ENCODE results near the gene COL11A2.

COL11A2 gene

DNA sequence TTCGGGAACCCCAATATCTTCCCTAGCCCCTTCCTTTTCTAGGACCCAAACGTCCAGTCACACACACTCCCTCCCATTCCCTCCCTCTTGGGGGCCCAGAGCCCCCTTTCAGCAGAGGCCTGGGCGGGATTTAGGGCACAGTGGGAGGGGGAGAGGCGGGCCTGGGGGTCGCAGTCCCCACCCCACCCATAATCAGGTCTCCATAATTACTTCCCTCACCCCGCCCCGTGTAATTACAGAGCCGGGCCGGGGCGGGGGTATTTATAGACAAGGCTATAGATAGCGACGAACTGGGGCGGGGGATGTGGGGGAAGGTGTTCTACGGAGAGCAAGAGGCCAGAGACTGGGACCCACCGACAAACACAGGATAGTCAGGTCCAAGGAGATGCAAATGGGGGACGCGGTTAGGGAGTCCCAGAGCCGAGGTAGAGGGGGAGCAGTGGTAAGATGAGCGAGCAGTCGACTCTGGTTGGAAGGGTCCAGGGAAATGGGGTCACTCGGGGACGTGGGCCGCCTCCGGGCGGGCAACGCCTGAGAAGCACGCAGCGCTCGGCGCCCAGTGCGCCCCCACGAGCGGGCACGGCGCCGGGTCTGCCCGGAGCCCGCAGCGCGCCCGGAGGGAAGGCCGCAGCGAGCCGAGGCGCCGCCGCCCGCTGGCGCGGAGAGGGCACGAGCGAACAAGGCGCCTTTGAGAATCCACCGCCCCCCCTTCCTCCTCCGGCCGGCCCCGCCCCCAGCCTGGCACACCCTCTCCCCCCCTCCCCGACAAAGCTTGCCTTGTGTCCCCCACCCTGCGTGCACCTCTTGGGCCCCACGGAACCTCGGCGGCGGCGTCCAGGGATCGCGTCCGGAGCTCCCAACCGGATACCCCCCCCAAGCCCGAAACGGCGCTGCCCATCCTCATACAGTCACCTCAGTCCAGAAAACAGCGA is 670 bp upstream of the COL11A2 start:
- no peak for DNase-seq (ENCODE audit: low spot score)

DNA sequence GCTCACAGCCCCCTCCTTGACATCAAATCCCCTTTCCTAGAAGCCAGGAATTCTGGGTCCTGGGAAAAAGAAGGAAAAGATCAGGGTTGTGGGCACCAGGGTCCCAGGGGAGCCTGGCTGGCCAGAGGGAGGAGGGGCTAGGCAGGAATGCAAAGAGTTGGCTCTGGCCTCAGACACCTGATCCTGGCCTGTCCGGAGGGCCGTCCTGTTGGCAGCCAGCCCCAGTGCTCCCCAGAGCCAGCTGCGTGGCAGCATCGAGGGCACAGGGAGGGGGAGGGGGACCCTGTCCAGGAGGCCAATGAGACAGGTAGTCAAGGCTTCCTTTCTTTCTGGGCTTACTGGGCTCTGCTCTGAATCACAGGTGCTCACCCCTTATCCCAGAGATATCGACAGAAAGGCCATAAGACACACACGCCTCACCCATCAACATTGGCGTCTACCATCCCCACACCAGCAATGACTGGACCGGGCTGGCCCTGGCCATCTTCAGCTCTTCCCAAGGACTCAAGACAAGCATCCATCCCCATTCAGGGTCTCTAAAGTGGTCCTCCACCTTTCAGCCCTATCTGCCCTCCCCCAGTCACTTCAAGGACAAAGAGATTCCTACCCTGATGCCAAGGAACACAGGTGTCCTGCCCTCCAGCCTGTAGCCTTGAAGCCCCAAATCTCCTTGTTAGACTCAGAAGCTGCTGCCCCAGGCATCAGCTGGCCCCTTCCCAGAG is 723 bp downstream of the COL11A2 start:
- no peak for DNase-seq (ENCODE audit: low spot score)

DNA sequence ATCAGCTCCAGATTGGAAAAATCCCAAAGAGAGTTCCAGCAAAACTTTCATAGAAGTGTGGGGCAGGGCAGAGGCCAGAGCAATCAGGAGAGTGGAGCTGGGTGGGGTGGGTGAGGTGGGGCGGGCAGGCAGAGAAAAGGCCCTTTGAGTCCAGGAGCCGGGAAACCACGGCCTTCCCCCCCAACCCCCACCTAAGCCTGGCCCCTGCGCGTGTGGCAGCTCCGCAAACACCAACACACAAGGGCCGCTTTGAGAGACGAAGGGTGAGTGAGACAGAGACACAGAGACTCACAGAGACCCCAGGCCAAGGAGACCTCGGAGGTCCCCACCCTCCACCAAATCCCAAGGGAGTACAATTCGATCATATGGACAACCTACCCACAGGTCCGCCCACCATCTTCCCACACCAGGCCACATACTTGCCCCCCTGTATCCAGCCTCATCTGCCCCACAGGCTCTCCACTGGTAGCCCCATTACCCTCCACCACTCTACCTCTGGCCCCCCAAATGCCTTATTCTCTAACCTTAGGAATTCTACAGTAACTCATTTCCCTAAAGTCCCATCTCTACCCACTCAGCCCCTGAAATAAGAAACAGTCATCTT is 1.7 kb downstream of the COL11A2 start:
- DNase-seq (ENCODE audit: low spot score): no peak

DNA sequence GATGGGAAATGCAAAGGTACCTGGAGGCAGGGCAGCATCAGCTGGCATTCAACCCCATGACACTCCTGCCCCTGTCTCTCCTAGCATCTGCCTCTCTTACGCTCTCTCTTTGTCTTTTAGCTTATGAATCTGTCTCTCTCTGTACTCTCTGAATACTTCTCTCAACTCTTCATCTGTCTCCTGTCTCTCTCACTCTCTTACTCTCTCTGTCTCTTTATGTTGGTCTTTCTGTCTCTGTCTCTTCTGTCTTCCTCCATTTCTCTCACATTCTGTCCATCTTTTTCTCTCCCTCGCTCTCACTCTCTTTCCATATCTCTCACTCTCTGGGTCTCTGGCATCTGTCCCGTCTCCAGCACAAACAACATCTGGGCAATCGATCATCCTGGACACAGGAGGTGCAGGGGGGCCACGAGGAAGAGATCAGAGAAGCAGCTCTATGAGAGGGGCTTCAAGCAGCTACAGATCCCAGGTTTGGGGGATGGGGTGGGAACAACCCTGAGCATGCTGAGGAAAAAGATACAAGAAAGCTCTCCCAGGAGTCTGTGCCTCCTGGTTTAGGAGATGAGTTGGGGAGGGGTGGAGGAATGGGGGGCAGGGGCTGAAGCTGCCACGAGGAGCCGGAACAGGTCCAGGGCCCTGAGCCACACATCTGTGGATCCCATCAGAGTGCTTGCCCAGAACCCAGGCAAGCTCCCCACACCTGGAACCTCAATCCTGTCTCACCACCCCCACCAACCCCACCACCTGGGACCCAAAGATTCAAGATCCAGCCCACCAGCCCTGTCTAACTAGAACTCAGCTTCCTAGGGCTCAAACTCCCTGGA is 2.4 kb downstream of the COL11A2 start:
- no peak for DNase-seq (ENCODE audit: low spot score)

DNA sequence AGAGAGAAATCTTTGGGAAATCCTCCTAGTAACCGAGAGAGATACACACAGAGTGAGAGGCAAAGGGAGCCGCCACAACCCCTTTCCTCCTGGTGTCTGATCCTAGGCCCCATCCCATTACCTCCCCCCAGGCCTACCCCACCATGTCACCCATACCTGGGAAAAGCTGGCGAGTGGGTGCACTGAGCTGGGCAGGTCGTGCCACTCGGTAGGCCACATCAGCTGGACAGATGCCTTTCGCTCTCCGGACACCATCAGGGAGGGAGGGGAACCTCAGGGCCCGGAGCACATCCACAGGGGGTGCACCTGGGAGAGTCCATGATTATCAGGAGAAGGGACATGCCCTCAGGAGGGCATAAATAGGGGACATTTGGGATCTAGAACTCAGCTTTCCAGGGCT is 3.1 kb downstream of the COL11A2 start:
- no peak for DNase-seq (ENCODE audit: low spot score)

DNA sequence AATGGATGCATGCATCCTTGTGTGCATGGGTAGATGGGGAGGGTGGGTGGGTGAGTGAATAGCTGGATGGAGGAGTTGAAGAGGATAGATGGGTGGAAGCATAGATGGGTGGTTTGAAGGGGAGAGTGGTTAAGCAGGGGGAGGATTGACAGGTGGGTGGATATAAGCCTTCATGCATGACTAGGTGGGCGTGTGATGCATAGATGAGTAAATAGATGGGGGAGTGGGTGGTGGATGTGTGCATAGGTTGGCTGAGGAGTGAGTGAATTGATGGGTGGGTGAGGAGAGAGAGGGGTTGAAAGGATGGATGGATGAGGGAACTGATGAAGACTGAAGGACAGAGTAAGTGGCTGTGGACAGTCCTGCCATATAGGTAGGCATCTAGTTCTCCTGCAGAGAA is 4.5 kb downstream of the COL11A2 start:
- DNase-seq (ENCODE audit: low spot score): no peak

DNA sequence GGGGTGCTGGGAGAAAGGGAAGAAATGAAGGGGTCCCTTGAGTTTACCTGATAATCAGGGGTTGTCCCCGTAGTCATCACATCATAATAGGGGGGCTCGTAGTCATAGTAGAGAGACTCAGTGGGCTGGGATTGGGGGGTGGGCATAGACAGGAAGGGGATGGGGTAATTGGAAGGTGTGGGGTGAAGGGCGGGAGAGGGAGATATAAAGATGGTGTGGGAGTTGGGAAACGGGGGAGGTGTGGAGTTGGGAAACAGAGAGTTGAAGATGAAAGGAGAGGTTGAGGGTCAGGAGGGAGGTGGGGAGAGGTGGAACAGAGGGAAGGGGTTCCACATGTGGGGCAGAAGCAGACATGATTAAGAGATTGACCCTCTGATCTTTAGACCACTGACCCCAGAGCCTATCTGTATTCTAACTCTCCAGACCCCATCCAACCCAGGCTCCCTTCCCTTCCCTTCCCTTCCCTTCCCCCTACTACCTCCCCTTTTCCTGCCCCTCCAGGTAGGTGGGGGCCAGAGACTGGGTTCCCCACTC is 6.5 kb downstream of the COL11A2 start:
- no peak for DNase-seq (ENCODE audit: low spot score)

DNA sequence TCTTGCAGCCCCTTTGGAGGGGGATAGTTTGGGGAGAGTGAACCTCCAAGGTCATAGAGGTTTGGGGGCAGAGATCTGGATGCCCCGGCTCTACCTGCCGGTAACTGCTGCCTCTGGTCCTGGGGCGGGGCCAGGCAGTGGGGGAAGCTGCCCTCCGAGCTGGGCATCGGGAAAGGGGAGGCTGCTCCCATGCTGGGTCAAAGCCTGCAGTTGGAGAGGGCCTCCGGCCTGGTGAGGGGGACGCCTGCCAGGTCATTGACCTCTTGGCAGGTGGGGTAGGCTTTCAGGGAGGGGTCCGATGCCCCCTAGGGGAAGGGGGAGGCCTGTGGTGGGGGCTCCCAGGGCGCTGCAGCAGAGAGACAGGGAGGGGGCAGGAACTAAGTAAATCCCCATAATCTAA is 7.1 kb downstream of the COL11A2 start:
- DNase-seq (ENCODE audit: low spot score): no peak

DNA sequence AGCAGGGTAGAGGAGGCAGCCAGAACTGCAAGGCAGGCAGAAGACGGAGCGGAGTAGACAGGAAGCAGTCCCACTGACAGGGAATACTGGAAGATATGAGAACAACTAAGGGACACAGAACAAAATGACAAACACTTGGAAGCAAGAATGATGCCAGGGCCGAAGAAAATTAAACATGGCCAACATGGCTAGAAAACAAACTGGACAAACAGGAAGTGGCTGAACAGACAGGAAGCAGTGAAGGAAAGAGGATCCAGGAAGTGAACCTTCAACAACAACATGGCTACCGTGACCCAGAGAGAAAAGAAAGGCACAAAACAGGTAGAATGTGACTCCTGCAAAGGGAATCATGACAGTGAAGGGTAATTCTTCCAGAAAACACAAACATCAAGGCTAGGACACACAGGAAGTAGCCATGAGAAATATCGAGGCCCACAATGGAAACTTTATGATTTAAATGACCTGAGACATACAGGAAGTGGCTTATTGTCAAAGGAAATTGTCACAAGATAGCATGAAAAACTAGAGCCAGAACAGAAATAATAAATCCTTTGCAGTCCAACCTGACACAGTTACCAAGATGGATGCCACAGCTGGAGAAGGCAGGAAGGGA is 9.1 kb downstream of the COL11A2 start:
- no peak for DNase-seq (ENCODE audit: low spot score)

DNA sequence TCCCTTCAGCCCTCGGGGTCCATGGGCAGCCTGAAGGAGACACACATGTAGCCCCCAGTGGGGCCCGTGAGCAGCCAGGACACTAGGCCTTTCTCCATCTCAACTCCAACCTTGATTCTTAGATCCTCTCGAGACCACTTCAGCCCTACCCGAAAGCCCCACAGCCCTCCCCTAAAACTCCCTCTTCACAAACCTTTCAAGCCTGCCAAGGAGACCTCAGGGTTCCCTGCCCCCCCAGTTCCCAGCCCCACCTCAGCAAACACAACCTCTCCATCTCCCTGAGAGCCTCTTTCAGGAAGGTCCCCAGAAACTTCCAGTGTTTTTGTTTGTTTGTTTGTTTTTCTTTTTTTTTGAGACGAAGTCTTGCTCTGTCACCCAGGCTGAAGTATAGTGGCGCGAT is 11.1 kb downstream of the COL11A2 start:
- DNase-seq (ENCODE audit: low spot score): no peak

DNA sequence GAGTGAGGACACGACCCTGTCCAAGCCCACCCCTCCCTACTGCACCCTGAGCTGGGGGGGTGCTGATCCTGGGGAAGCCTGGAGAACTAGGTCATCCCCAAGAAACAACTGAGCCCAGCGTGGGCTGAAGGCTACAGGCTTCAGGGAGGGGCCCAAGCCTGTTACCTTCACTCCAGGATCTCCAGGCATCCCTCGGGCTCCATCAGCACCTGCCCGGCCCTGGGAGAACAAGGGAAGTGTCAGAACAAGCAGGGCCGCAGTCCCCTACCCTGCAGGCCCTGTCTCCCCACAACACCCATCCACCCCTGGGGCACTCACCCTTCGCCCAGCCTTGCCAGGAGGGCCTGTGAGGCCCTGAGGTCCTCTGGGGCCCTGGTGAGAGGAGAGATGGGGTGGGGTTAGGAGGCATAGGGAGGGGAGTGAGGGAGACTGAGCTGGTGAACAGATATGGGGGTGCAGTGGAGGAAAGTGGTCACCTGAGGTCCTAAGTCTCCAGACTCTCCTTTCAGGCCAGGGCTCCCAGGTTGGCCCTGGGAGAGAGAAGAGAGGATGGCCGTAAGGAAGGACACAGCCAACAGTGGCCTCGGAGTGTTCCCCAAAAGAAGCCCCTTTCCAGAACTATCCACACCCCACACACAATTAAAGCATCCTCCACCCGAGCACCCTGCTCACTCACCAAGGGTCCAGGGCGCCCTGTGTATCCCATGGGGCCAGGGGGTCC is 13.4 kb downstream of the COL11A2 start:
- no peak for DNase-seq (ENCODE audit: low spot score)

DNA sequence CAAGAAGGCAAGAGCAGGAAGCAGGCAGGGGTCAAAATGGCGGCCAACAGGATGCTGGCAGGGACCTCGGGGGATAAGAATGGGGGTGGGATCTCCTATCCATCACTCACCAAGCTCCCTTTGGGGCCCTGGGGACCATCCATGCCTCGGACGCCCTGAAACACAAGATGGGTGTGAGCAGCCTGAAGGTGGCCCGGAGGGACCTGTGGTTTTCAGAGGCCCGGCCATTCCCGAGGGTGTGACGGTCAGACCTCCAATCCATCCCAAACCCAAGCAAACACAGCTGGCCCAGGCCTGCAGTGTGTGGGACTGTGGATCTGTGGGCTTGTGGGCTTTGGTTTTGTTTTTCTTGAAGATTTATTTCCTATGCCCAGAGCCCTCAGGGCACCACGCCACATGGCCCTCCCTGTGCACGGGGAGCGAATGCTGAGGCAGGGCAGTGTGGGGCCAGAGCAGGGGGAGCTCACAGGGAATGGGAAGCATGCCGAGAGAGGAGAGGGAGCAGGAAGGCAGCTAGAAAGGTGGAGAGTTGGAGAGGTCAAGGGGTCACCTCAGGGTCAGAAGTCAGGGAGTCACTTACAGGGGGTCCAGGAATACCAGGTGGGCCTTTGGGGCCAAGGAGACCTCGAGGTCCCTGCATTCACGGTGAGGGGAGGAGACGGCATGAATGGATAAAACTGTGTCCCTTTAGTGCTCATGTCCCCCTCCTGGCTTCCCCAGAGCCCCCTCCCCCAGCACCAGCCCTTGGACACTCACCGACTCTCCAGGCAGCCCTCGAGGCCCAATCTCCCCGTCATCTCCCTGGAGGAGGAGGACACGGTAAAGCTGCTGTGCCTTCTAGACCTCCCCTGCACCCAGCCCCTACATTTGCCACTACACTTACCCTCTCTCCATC is 14.5 kb downstream of the COL11A2 start:
- no peak for DNase-seq (ENCODE audit: low spot score)

DNA sequence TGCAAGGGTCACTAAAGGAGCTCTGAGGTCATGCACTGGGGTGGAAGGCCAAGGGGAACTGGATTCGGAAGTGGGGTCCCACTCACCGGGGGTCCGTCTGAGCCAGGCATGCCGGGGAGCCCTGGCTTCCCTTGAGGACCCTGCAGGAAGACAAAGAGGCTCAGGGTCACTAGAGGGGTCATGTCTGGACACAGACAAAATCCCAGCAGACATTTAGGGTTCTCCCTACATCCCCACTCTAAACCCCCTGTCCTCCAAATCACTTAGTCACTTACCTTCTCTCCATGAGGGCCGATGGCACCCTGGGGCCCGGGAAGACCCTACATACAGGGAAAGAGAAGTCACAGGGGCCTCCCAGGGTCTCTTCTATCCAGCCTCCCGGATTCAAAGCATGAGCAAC is 15.4 kb downstream of the COL11A2 start:
- DNase-seq (ENCODE audit: low spot score): no peak

DNA sequence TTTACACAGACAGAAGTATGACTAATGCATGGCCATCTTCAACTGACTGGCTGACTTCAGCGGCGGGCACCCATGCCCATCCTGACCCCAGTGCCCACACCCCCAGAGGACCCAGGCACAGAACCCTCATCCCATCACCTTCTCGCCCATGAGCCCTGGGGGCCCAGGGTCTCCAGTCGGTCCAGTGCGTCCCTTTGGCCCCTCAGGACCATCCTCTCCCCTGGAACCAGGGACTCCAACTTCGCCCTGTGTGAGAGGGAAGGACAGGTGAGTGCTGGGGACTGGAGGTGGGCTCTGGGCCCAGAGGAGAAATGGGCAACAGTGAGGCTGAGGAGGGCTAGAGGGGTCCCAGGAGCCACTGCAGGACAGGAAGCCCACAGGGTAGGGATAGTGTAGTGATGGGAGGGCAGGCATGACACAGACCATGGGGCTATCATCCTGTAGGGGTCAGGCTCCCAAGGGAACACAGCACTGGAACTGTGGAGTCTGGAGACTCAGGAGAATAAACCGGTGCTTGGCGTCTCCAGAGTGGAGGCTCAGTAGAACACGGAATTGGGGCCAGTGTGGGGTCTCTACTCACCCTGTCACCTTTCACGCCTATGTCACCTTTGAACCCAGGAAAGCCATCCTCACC is 16.7 kb downstream of the COL11A2 start:
- no peak for DNase-seq (ENCODE audit: low spot score)

DNA sequence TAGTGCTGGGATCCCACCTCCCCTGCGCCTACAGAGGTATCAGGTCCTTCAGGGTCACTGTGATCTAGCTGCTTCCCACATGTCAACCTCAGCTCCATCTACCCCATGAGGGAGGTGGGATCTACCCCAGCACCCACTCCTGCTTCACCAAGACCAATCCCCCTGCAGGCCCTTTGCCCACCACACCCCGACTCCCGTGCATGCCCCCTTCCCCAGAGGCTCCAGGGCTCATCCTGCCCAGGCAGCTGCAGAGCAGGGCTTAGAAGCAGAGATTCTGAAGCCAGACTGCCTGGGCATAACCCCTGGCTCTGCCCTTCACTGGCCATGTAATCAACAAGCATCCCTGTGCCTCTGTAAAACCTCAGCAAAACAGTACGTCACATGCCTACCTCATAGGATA is 17.5 kb downstream of the COL11A2 start:
- DNase-seq (ENCODE audit: low spot score): no peak

DNA sequence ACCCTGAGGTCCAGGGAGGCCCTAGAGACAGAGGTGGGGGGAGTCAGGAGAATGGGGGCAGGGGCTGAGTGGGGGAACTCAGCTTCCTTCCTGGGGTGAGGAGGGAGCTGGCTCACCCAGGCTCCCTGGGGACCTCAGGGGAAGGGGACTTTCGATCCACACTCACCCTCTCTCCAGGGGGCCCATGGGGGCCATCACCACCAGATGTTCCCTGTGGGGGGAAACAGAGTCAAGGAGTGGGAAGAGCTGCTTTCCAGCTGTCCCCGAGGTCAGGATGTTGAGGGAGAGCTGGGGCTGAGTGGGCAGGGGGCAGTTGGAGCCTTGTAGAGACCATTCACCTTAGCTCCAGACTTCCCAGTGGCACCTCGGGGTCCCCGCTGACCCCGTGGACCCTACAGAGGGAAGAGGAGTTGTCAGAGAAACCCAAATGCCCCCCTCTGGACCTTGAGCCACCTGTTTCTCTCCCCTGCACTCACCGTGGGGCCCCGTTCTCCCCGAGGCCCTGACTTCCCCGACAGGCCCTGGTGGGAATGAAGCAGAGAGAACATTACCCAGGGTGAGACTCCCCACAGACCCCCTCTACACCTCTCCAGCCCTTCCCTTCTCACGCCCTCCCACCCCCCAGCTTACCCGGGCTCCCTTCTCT is 18.6 kb downstream of the COL11A2 start:
- DNase-seq (ENCODE audit: low spot score): no peak

DNA sequence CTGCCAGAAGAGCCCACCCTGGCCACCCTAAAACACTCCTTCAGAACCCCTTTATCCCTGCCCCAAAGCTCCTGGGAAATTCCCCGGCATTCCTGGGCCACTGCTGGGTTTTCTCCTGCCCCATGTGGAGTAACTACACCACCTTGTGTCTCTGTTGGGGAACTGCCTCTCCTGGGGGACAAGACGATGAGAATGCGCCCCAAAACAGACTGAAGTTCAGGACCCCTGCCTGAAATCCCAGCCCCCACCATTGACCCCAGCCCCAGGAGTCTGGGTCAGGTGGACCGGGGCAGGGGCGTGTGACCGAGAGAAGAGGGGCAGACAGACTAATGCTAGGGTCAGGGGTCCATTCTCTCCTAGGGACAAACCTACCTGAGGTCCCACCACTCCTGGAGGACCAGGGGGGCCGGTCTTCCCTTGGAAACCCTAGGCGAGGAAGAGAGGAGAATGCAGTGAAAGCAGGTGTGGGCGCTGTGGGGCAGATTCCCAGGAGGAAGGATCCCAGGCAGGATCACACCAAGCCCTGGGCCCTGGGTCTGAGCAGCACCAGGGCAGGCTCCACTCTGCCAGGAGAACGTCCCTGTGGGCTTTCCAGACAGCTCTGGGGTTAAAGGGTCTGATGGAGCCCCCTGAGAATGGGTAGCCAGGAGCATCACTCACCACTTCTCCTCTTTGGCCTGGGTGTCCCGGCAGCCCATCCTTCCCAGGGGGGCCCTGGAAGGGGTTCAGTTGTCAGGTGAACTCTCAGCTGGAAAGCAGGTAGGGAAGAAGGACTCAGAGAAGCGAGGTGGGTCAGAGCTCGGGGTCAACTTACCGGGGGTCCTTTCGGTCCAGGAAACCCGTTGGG is 19.4 kb downstream of the COL11A2 start:
- DNase-seq (ENCODE audit: low spot score): peak; percentile 40

Measured in kidney tubule cell (primary cell).